Activated T-helper 1 cell treated with anti-CD3 and anti-CD28 coated beads, Interleukin-12 subunit alpha, Interleukin-12 subunit beta, Interleukin-2, Interleukin-4 antibody, amounts not matched to agents 30 ng/mL and 10 ng/mL and 1 ng/mL, durations not matched to agents 14 hours and 24 hours and 36 hours (primary cell): Measurements from ENCODE around the gene ART5. TPM values are rescaled to one million over a fixed set of nuclear protein-coding genes. Genes with fewer than 3 reads are reported as not detected.

Source experiments
- DNase-seq: peaks from one replicate; pipeline ENCODE4 v3.0.0; 2021; ENCODE audit warnings: low spot score
- H3K27ac Mint-ChIP-seq: one replicate; pipeline ENCODE4 v1.8.0; 2021; ENCODE audit warnings: mild to moderate bottlenecking, mixed read lengths
- H3K27me3 Mint-ChIP-seq: one replicate; pipeline ENCODE4 v1.8.0; 2022; ENCODE audit warnings: mild to moderate bottlenecking, moderate library complexity, mixed read lengths; ENCODE audit not compliant: insufficient read depth
- H3K36me3 Mint-ChIP-seq: one replicate; pipeline ENCODE4 v1.8.0; 2021; ENCODE audit warnings: low read depth, mixed read lengths
- H3K4me1 Mint-ChIP-seq: one replicate; pipeline ENCODE4 v1.8.0; 2021; ENCODE audit warnings: low read depth, mixed read lengths
- H3K4me3 Mint-ChIP-seq: one replicate; pipeline ENCODE4 v1.8.0; 2021; ENCODE audit warnings: mild to moderate bottlenecking, moderate library complexity, mixed read lengths
- H3K9me3 Mint-ChIP-seq: one replicate; pipeline ENCODE4 v1.8.0; 2021; ENCODE audit warnings: mixed read lengths
- intact Hi-C: fragments of 100-400 bp; cut with micrococcal nuclease; formaldehyde crosslinking; loops from one replicate; pipeline ENCODE4 v1.15.1; 2024
- total RNA-seq: library from RNA; stranded (reverse); gene quantifications from 2 replicates; pipeline ENCODE4 v1.2.3, GENCODE V29; 2022

The ART5 gene
- total RNA-seq, 1 donor from 2014 or later: not detected

DNA sequence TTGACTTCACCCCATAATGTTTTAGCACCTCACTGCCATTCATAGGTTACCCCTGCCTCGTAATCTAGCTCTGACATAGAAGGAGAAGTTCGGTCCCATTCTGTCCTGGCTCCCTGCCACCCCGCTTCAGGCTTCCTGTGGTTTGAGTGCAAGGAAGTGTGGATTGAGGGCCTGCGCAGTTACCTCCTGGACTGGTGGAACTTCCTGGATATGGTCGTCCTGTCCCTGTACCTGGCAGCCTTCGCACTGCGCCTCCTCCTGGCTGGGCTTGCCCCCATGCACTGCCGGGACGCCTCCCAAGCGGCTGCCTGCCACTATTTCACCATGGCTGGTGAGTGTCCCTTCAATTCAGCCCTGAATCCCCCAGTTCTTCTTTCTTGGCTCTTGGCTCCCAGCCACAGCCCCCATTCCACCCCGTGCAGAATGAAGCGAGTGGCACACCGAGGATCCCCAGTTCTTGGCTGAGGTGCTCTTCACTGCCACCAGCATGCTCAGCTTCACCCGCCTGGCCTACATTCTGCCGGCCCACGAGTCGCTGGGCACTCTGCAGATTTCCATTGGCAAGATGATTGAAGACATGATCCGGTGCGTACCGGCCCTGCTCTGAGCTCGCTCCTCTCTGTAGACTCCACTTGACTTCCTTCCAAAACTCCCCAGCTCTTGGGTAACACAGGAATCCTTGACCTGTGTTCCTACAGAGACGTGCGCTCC is 15.4 kb downstream of the ART5 start:
- DNase-seq: no peak
- H3K27me3 Mint-ChIP-seq: peaks cover 5% of the 10 kb centered on the region
- H3K27ac Mint-ChIP-seq: no peak overlapping the region
- H3K4me3 Mint-ChIP-seq: no peak overlapping the region
- H3K4me1 Mint-ChIP-seq: no peaks in the 10 kb centered on the region
- no peaks in the 10 kb centered on the region for H3K9me3 Mint-ChIP-seq
- no peaks in the 10 kb centered on the region for H3K36me3 Mint-ChIP-seq
- intact Hi-C loops: no loop called here

DNA sequence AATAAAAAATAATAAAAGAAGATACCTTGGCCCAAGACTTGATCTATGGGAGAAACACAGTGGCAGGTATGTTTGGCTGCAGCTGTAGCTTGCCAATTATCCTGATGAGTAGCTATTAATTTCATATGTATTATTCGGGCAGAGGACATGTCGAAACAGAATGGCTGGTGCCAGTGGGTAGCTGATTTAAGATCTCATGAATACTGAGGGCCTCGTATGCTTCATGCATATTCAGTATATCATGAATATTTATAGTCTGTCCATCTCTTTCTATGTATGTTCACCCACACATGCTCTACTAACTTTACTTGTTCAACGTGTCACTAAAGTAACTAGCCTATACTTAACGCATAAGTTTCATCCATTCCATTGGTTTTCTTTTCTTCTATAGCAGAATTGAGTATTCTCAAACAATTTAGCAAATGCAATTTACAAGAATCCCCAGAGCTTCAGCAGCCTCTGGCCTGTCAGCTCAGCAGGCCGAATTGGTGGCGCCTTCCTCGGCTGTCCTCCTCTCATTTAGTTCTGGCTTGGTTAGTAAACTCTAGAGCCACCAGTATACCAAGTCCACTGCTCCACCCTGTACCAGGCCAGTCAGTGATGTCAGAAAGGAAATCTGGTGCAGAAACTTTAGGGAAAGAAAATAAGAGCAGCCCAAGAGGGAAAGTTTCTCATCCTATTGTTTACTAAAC is 17.9 kb downstream of the ART5 start:
- Mint-ChIP-seq H3K4me3 (no peak overlapping the region), H3K27me3 (peaks cover 8% of the 10 kb centered on the region)
- intact Hi-C loops: no loop called here

GRCh38 chr11:3623121-3623520 is 18.7 kb downstream of the ART5 start:
- intact Hi-C loops: no loop called here
- H3K27me3 Mint-ChIP-seq: peaks cover 8% of the 10 kb centered on the region
- H3K4me1 Mint-ChIP-seq: no peaks in the 10 kb centered on the region
- H3K4me3 Mint-ChIP-seq: no peak overlapping the region
- no peak for DNase-seq
- no peak overlapping the region for H3K27ac Mint-ChIP-seq
- H3K36me3 Mint-ChIP-seq: no peaks in the 10 kb centered on the region
- no peaks in the 10 kb centered on the region for H3K9me3 Mint-ChIP-seq

More for the DNA sequence above, 17.9 kb downstream of the ART5 start:
- H3K4me1 Mint-ChIP-seq: no peaks in the 10 kb centered on the region
- no peaks in the 10 kb centered on the region for H3K9me3 Mint-ChIP-seq
- DNase-seq: no peak
- H3K36me3 Mint-ChIP-seq: no peaks in the 10 kb centered on the region
- no peak overlapping the region for H3K27ac Mint-ChIP-seq

- Mint-ChIP-seq H3K36me3 (no peaks in the 10 kb centered on the region), H3K4me1 (no peaks in the 10 kb centered on the region), H3K9me3 (no peaks in the 10 kb centered on the region), H3K27ac (no peak overlapping the region), H3K4me3 (no peak overlapping the region), H3K27me3 (peaks cover 8% of the 10 kb centered on the region)
- intact Hi-C loops: no loop called here
- no peak for DNase-seq
Observed at GRCh38 chr11:3622521-3622920, 19.3 kb downstream of the ART5 start.

- intact Hi-C loops: no loop called here
- no peaks in the 10 kb centered on the region for H3K9me3 Mint-ChIP-seq
- H3K27ac Mint-ChIP-seq: no peak overlapping the region
- DNase-seq: no peak
- no peak overlapping the region for H3K4me3 Mint-ChIP-seq
- peaks cover 5% of the 10 kb centered on the region for H3K27me3 Mint-ChIP-seq
- H3K4me1 Mint-ChIP-seq: peaks cover 14% of the 10 kb centered on the region
- no peaks in the 10 kb centered on the region for H3K36me3 Mint-ChIP-seq
Observed at GRCh38 chr11:3617990-3618389, 23.8 kb downstream of the ART5 start.

GRCh38 chr11:3616721-3617460 is 24.9 kb downstream of the ART5 start:
- DNase-seq: no peak
- Mint-ChIP-seq H3K4me3 (no peak overlapping the region), H3K27ac (no peak overlapping the region), H3K9me3 (no peaks in the 10 kb centered on the region), H3K27me3 (peaks cover 5% of the 10 kb centered on the region), H3K4me1 (peaks cover 14% of the 10 kb centered on the region), H3K36me3 (no peaks in the 10 kb centered on the region)
- intact Hi-C loops: no loop called here

DNA sequence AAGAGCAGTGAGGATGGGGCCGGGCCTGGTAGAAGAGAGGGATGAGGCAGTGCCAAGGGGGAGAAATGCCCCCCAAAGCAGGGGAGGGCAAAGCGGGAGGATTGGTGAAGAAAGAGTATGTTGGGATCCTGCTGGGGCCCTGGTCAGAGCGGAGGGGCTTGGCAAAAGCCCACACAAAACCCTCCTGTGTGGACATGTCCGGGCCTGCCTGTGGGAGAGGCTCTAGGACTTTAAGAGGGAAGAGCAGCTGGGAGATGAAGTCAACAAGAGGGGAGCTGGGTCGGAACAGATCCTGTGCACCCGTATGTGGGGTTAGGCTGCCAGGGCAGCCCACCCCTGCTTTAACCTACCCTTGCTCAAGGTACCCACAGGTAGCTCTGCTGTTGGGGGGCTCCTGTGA is 25.8 kb downstream of the ART5 start:
- DNase-seq: no peak
- Mint-ChIP-seq H3K27ac (no peak overlapping the region), H3K36me3 (no peaks in the 10 kb centered on the region), H3K4me1 (peaks cover 14% of the 10 kb centered on the region), H3K9me3 (no peaks in the 10 kb centered on the region), H3K27me3 (peaks cover 2% of the 10 kb centered on the region), H3K4me3 (no peak overlapping the region)
- intact Hi-C loops: no loop called here

DNA sequence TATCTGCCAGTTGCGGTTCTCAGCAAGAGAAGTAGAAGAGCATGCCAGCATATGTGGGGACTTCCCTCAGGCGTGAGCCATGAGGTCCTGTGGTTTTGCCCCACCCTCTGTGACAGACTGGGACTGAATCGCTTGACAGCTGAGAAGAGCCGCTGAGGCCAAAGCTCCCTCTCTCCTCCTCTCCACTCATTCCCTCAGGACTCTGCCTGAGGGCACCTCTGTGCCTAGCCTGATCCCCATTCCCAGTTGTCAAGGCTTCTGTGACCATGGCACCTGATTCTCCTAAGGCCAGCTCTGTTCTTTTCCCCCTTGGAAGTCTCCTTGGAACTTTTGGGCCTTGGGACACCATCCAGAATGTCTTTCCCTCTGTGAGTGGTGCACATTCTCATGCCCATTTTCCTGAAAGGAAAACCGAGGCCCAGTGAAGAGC is 27.0 kb downstream of the ART5 start:
- no peaks in the 10 kb centered on the region for H3K9me3 Mint-ChIP-seq
- H3K27ac Mint-ChIP-seq: peak overlapping the region; percentile 44
- H3K4me3 Mint-ChIP-seq: peak overlapping the region; percentile 8
- peaks cover 2% of the 10 kb centered on the region for H3K27me3 Mint-ChIP-seq
- peaks cover 14% of the 10 kb centered on the region for H3K4me1 Mint-ChIP-seq
- DNase-seq: peak; percentile 25
- H3K36me3 Mint-ChIP-seq: no peaks in the 10 kb centered on the region
- intact Hi-C loops: no loop called here

DNA sequence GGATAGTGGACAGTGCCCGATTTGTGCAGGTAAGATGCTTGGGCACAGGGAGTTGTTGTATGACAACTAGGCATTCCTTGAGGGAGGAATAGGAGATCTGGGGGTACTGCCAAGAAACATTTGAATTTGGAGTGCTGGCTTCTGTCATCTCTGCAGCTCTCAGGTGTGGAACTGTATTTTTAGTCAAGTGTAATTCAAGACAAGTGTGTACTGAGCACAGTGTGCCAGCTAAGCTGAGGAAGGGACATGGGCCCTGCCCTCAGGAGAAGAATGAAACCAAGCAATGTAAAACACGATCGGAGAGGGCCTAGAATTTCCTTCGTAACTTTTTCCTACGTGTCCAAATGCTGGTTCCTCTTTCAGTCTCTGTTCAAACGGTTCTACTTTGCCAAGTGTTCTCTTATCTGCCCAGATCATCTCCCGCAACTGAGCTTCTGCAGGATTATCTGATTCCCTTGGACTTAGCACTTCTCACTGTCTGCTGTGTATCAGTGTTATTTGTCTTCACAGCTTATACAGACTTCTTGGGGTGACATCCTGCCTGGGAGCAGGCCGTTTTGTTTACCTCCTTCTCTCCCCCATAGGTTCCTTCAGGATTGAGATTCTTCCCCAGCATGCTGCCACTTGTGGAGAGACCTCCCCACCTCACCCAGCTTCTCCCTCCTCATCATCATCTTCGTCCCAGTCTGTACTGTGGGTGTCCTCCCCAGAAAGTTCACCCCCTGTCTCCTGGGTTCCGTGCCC is 27.6 kb downstream of the ART5 start:
- H3K4me3 Mint-ChIP-seq: peak overlapping the region; percentile 8
- H3K27me3 Mint-ChIP-seq: no peaks in the 10 kb centered on the region
- intact Hi-C loops: no loop called here
- H3K4me1 Mint-ChIP-seq: peaks cover 14% of the 10 kb centered on the region
- no peaks in the 10 kb centered on the region for H3K9me3 Mint-ChIP-seq
- DNase-seq: no peak
- no peaks in the 10 kb centered on the region for H3K36me3 Mint-ChIP-seq
- H3K27ac Mint-ChIP-seq: peak overlapping the region; percentile 44

GRCh38 chr11:3611976-3612678 is 29.7 kb downstream of the ART5 start:
- DNase-seq: no peak
- intact Hi-C loops: no loop called here
- peaks cover 14% of the 10 kb centered on the region for H3K4me1 Mint-ChIP-seq
- no peaks in the 10 kb centered on the region for H3K27me3 Mint-ChIP-seq
- no peaks in the 10 kb centered on the region for H3K36me3 Mint-ChIP-seq
- H3K27ac Mint-ChIP-seq: no peak overlapping the region
- no peaks in the 10 kb centered on the region for H3K9me3 Mint-ChIP-seq
- H3K4me3 Mint-ChIP-seq: no peak overlapping the region

DNA sequence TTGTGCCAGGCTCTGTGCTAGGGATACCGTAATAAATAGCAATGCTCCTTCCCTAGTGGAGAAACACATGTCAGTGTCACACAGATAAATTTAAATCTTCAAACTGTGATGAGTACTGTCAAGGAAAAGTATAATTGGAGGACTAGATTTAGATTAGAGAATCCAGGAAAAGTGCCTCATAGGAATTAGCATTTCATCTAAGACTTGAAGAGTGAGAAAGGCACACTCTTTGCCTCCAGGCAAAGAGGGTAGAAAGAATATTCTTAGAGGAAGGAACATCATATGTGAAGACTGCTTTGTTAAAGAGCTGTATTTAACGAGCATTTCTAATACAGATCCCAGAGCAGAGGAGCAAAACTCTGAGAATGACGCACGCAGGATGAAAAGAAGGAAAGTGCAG is 30.9 kb downstream of the ART5 start:
- H3K27me3 Mint-ChIP-seq: no peaks in the 10 kb centered on the region
- no peaks in the 10 kb centered on the region for H3K36me3 Mint-ChIP-seq
- H3K4me1 Mint-ChIP-seq: peaks cover 14% of the 10 kb centered on the region
- no peak overlapping the region for H3K4me3 Mint-ChIP-seq
- DNase-seq: no peak
- H3K9me3 Mint-ChIP-seq: no peaks in the 10 kb centered on the region
- H3K27ac Mint-ChIP-seq: no peak overlapping the region
- intact Hi-C loops: no loop called here
